Measurements from ENCODE around the gene NEUROD2.

Gene NEUROD2

DNA sequence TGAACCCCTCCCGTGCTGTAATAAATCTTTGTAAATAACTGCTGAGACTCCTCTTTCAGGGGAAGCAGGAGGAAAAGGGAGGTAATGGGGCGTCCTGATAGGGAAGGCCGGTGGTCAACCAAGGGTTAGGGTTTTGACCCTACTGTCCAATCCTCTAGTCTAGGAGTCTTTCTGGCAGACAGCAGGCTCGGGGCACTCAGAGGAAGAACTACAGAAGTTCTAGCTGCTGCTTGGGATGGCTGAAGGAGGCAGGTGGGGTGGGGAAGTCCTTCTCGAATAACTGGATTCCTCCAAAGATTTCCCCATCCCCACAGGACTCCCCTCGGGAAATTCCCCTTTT, 28.8 kb upstream of the NEUROD2 start:
- Histone ChIP-seq H3K9me2 (replicated peaks; ENCODE audit: control insufficient read depth, low read length) (no peaks in the 10 kb centered on the region), H3K79me2 (ENCODE audit: control insufficient read depth, low read length) (peaks cover 47% of the 10 kb centered on the region), H3K9me3 (ENCODE audit: control insufficient read depth, insufficient read depth, low read length) (no peaks in the 10 kb centered on the region)

GRCh38 chr17:39635614-39636176, 28.0 kb upstream of the NEUROD2 start:
- no peak for TF ChIP-seq CTCF (IDR thresholded peaks at IDR 0.05; ENCODE audit: low read depth, low read length, poor library complexity, severe bottlenecking)
- TF ChIP-seq EZH2phosphoT487 (IDR thresholded peaks at IDR 0.05; ENCODE audit: borderline replicate concordance, low read length) = no peak
- Histone ChIP-seq H3K9me3 (ENCODE audit: control insufficient read depth, insufficient read depth, low read length) (no peaks in the 10 kb centered on the region), H3K4me2 (ENCODE audit: low read length) (peak overlapping the region; percentile 99), H3K79me2 (ENCODE audit: control insufficient read depth, low read length) (peaks cover 39% of the 10 kb centered on the region), H3K4me1 (ENCODE audit: control insufficient read depth, low read length) (peaks cover 29% of the 10 kb centered on the region), H3F3A (ENCODE audit: control insufficient read depth, insufficient read depth) (no peaks in the 10 kb centered on the region), H3K27me3 (ENCODE audit: control insufficient read depth, low read length) (no peaks in the 10 kb centered on the region), H3K4me3 (ENCODE audit: low read length) (peak overlapping the region; percentile 99; the same call in 1 of the 2 replicates), H3K9me2 (replicated peaks; ENCODE audit: control insufficient read depth, low read length) (no peaks in the 10 kb centered on the region), H3K36me3 (ENCODE audit: control insufficient read depth, low read length) (peaks cover 6% of the 10 kb centered on the region; the same call in 1 of the 2 replicates), H4K20me1 (ENCODE audit: control insufficient read depth, insufficient read depth, low read depth, low read length) (no peaks in the 10 kb centered on the region), H3K27ac (ENCODE audit: low read depth, low read length) (no peak overlapping the region)

More for the DNA sequence above, 28.8 kb upstream of the NEUROD2 start:
- peaks cover 9% of the 10 kb centered on the region; the same call in 1 of the 2 replicates for H3K36me3 ChIP-seq (ENCODE audit: control insufficient read depth, low read length)
- H3K4me3 ChIP-seq (ENCODE audit: low read length) = peak overlapping the region; percentile 99
- H3F3A ChIP-seq (ENCODE audit: control insufficient read depth, insufficient read depth) = no peaks in the 10 kb centered on the region
- peak overlapping the region; percentile 62 for H3K27ac ChIP-seq (ENCODE audit: low read depth, low read length)
- H3K4me1 ChIP-seq (ENCODE audit: control insufficient read depth, low read length) = peaks cover 29% of the 10 kb centered on the region
- no peaks in the 10 kb centered on the region for H4K20me1 ChIP-seq (ENCODE audit: control insufficient read depth, insufficient read depth, low read depth, low read length)
- peak overlapping the region; percentile 99 for H3K4me2 ChIP-seq (ENCODE audit: low read length)
- no peak for TF ChIP-seq EZH2phosphoT487 (IDR thresholded peaks at IDR 0.05; ENCODE audit: borderline replicate concordance, low read length)
- no peak for TF ChIP-seq CTCF (IDR thresholded peaks at IDR 0.05; ENCODE audit: low read depth, low read length, poor library complexity, severe bottlenecking)
- no peaks in the 10 kb centered on the region for H3K27me3 ChIP-seq (ENCODE audit: control insufficient read depth, low read length)

- Histone ChIP-seq H3K4me1 (ENCODE audit: control insufficient read depth, low read length) (peaks cover 29% of the 10 kb centered on the region), H3F3A (ENCODE audit: control insufficient read depth, insufficient read depth) (no peaks in the 10 kb centered on the region), H3K79me2 (ENCODE audit: control insufficient read depth, low read length) (peaks cover 26% of the 10 kb centered on the region), H3K27me3 (ENCODE audit: control insufficient read depth, low read length) (no peaks in the 10 kb centered on the region), H3K4me2 (ENCODE audit: low read length) (no peak overlapping the region), H3K36me3 (ENCODE audit: control insufficient read depth, low read length) (peaks cover 6% of the 10 kb centered on the region; the same call in 1 of the 2 replicates), H3K4me3 (ENCODE audit: low read length) (no peak overlapping the region), H4K20me1 (ENCODE audit: control insufficient read depth, insufficient read depth, low read depth, low read length) (no peaks in the 10 kb centered on the region), H3K27ac (ENCODE audit: low read depth, low read length) (no peak overlapping the region), H3K9me3 (ENCODE audit: control insufficient read depth, insufficient read depth, low read length) (no peaks in the 10 kb centered on the region), H3K9me2 (replicated peaks; ENCODE audit: control insufficient read depth, low read length) (no peaks in the 10 kb centered on the region)
- TF ChIP-seq EZH2phosphoT487 (IDR thresholded peaks at IDR 0.05; ENCODE audit: borderline replicate concordance, low read length) = no peak
- peak; percentile 90 for TF ChIP-seq CTCF (IDR thresholded peaks at IDR 0.05; ENCODE audit: low read depth, low read length, poor library complexity, severe bottlenecking)
These were observed 26.7 kb upstream of the NEUROD2 start for GRCh38 chr17:39634384-39634871.

Data from DOHH2 (cell line).